Fibroblast of skin of left quadriceps (primary cell): ENCODE data around the gene CDHR3.
"Not testable (repeated sequence)": the region's sequence is repeated elsewhere in the genome, so short reads cannot be mapped to it uniquely, and the experiment has no call there.

ENCODE experiments used
- DNase-seq, 2 experiments: peaks; one replicate each; pipeline ENCODE4 v3.0.0-alpha.2; 2013; ENCODE audit warnings: low read depth in 2 of 2

The CDHR3 gene

DNA sequence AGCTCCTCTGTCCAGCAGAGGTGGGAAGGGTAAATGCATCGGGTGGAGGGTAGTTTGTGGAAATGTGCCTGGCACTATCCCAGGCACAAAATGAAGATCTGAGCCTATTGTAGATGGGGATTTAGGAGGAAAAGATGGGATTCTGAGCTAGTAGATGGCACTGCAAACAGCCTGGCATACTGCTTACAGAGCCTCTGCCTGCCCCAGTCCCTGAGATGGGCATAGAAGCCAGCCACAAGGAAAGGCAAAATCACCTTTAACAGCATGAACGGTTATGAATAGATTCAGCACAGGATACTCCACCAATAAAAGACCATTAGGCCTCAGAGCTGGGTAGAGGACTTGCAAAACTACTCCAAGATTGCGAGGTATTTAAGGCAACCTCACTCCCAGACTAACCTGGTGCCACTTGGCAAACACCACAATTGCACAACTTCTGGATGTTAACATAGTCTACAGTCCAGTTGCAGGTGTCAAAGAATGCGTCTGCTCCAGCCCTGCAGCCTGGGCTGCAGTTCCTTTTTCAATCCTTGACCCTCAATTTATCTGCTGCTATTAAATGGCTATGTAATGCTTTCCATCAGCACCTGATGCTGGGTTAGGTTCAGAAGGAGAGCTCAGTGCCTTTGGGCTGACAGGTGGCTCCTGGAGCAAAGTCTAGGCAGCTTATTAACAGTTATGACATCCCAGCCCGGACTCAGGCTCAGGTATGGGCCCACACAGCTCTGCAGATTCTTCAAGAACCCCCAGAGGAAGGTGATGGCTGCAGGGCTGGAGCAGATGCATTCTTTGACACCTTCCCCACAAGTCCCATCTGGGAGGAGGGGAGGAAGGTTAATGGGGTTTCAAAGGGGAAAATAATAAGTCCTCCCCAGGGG, 34.0 kb downstream of the CDHR3 start:
- no peak for DNase-seq

DNA sequence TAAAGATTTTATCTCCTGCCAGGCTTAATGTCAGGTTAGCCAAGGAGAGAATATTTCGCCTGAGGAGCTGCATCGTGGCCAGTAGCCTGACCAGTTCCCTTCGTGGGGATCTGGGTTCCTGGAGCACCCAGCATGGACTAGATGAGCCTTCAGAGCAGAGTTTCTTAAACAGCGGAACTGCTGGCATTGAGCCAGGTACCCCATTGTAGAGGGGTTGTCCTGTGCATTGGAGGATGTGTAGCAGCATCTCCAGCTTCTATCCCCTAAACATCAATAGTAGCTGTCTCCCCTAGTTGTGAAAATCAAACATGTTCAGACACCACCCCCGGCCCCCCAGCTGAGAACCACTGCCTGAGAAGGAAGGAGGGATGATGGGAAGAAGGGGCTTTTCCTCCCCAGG, 36.2 kb downstream of the CDHR3 start:
- DNase-seq, result no peak

DNA sequence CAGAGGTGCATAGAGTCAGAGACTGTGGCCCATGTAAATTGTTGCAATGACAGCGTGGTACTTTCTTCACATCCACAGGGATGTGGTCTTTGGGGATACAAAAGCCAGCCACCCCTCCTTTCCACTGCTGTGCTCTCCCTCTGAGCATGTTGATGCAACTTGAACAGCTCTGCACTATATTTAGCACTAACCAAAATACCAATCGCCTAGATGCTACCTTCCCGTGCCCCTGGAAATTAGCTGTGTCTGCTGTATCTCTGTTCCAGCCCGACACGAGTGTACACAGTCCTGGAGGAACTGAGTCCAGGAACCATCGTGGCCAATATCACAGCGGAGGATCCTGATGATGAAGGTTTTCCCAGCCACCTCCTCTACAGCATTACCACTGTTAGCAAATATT, 38.1 kb downstream of the CDHR3 start:
- no peak for DNase-seq

DNA sequence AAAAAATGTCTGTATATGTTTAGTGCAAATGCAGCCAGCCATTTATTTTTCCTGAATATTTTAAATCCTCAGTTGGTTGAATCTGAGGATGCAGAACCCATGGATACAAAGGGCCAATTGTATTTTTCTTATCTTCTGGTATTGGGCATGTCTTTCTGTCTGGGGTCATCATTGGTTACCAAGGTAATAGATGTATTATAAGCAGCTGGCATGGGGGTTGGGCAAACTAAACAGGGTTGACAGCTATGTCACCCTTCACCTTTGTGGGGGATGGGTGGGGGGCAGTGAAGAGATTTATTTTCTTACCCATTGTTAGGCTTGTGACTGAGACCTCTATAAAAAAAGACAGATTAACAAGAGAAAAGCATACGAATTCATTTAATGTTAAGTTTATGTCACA, 38.8 kb downstream of the CDHR3 start:
- no peak for DNase-seq

DNA sequence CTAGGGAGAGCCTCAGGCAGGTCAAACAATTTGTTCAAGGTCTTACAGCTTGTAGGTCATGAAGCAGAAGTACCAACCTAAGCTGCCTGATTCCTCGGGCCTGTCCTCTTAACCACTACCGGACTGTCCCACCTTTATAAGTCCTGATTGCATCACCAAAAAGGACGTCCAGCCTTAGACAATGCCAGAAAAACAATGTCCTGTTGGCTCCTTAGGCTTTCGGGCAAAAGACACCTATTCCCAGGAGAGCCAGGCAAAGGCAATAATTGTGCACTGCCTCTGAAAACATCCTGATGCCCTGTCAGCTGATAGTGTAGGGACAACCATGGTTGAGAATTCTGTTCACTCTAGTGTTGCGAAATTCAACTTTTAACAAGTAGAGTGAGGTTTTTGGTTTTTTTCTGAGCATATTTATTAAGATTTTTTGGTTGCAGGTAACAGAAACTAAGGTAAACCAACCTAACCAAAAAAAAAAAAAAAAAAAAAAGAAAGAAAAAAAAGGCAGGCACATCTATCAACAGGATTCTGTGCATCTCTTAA, 40.5 kb downstream of the CDHR3 start:
- no peak for DNase-seq

DNA sequence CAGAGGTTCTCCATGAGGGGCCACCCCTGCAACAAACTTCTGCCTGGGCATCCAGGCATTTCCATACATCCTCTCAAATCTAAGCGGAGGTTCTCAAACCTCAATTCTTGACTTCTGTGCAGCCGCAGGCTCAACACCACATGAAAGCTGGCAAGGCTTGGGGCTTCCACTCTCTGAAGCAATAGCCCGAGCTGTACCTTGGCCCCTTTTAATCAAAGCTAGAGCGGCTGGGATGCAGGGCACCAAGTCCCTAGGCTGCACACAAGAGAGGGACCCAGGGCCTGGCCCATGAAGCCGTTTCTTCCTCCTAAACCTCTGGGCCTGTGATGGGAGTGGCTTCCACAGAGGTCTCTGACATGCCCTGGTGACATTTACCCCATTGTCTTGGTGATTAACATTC, 43.8 kb downstream of the CDHR3 start:
- no peak for DNase-seq

DNA sequence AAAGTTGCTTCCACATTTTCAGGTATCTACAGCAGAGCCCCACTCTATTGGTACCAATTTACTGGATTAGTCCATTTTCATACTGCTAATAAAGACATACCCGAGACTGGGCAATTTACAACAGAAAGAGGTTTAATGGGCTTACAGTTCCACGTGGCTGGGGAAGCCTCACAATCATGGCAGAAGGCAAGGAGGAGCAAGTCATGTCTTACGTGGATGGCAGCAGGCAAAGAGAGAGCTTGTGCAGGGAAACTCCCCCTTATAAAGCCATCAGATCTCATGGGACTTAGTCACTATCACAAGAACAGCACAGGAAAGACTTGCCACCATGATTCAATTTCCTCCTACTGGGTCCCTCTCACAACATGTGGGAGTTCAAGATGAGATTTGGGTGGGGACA, 44.7 kb downstream of the CDHR3 start:
- not testable (repeated sequence) for DNase-seq

DNA sequence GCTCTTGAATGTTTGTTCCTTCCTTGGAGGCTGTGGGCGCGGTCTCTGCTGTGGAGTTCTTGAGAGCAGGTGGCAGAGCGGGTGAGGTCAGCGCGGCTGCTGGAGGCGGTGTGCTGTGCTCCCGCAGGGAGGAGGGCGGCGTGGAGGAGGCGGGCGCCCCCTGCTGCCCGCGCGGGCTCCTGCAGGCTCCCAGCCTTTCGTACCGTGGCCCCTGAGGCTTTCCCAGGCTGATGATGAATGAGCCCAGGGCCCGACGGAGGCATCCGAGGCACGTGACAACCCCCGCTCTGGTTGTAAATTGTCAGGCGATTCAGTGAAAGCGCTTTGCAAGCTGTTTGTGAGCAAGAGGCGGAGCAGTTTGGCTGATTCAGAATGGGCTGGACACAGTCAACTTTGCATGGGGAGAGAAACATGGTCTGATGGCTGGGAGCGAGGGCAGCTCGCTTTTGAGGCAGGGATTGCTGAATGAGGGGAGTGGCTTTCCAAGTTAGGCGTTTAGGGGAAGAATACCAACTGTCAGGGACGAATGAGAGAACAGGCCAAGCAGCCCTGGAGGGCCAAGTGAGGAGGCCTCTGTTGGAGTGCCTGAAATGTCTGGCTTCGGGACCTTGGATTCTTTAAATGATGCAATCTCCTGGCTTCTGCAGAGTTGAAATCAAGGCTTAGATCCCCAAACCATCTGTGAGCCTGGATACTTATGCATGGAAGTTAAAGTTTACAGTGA, 46.6 kb downstream of the CDHR3 start:
- peak; percentile 98 for DNase-seq

DNA sequence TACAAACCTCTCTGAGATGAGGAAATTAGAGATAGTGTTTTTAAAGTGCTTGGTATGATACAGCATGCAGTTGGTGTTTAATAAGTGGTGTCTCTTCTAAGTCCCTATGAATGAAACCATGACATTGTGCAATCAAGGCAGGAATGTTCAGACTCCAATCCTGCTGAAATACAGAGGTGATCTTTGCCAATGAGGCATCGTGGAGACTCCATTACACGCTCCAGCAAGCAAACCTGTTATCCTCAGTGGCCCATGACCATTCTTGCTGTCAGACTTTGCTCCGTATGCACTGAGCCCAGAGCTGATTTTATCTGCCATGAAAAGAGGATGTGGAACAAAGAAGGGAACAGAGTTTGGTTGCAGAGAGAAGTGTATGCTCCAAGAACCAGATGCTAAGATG, 47.3 kb downstream of the CDHR3 start:
- DNase-seq, result no peak

DNA sequence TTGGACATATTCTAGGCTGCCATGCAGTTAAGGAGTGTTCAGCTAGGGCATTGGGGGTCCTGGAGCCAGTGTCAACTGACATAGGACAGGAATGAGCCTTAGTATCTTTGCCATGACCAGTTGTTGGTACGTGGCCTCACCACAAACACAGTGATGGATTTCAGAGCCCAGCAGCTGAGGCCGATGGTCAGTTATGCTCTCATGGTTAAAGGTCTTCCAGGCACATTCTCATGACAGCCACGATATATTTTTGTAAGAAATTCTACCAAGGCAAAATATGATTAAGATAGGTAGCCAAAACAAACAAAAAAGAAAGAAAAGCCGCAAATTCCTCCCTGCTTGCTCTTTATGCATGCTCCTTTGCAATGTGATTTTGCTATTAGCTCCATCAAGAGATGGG, 47.8 kb downstream of the CDHR3 start:
- DNase-seq, result no peak

DNA sequence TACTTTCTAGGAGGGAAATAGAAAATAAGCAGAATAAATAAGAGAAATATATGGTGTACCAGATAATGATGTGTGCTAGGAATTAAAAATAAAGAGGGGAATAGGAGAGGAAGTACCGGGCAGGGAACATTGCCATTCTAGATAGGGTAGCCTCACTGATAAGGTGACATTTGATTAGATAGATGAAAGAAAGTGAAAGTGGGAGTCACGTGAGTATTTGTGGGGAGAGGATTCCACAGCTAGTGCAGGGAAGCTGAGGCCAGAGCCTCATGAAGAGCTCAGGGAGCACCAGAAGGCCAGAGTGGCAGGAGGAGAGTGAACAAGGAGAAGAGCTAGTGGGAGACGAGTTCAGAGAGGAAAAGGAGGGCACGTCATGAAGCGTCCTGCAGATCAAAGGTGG, 49.1 kb downstream of the CDHR3 start:
- no peak for DNase-seq

DNA sequence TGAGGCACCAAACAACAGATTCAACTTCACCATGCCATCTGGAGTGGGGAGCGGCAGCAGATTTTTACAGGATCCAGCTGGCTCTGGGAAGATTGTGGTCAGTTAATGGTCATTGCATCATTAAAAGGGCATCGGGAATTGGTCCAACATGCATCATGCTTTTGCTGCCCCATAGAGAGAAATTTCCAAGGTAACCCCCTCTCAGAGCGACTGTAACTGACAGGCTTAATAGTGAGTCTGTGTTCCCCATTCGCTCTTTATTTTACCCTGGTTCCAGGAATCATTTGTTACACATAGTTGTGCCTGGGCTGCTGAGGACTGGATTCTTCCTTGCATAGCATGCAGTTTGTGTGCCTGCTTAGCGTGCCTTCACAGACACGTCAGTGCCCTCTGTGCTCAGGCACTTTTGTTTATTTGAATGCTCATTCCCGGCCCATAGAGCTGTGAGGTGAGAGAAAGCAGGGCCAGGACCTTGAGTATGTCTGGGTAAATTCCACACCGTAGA, 49.9 kb downstream of the CDHR3 start:
- no peak for DNase-seq

DNA sequence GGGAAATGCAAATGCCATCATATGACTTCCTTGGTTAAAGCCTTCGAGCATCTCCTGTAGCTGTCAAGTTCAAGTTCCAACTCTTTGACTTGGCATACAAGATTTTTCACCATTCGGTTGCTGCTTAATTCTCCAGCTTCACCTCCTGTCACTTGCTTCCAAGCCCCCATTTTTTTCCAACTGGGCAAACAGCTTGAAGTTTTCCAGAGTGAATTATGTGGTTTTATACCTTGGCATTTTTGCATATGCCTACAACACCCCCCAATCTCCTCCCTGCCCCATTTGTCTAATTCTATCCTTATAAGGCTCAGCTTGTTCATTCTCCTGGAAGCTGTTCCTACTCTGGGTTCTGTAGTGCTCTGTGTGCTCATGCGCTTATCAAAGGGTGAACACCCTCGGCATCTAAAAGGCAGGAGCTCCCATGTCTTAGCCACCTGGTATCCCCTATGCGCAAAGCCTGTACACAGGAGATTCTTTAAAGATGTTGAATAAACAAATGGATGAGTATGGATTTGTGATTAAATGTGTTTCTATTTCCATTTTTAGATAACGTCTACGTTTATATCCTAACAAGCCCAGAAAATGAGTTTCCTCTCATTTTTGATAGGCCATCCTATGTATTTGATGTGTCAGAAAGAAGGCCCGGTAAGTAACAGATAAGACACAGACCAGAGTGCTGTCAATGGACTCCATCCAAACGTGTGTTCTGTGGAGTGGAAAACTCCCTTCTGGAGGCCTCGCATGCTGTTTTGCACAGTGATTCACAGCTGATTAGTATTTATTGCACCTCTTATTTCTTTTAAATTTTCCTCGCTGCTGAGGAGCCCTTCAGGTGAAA, 52.5 kb downstream of the CDHR3 start:
- no peak for DNase-seq

DNA sequence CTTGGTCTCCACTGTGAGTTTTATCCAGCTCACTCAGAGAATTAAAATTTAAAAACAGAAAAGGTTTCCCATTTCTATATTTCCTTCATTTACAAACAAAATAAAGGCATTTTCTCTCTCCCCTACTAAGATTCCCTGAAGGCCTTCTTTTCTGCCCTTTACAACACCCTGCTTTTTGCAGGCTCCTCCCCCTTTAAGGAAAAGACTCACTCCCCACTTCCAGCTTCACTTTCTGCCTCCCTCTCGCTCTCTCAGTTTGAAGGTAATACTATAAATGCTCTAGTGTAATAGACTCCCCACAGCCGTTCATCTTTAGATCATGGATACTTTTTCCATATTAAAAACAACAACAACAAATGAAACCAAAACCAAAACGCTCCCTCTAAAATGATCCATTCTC, 53.3 kb downstream of the CDHR3 start:
- no peak for DNase-seq

DNA sequence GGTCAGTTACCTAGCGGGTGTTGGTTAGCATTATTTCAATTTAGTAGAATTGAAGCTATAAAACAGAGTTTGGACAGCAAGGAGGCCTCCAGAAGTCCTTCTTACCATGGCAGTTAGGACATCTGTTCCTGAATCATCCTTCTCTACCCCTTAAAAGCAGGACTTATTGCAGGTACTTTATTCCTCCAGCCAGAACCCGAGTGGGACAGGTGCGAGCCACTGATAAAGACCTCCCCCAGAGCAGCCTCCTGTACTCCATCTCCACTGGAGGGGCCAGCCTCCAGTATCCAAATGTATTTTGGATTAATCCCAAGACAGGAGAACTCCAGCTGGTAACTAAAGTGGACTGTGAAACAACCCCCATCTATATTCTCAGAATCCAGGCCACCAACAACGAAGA, 54.6 kb downstream of the CDHR3 start:
- no peak for DNase-seq

DNA sequence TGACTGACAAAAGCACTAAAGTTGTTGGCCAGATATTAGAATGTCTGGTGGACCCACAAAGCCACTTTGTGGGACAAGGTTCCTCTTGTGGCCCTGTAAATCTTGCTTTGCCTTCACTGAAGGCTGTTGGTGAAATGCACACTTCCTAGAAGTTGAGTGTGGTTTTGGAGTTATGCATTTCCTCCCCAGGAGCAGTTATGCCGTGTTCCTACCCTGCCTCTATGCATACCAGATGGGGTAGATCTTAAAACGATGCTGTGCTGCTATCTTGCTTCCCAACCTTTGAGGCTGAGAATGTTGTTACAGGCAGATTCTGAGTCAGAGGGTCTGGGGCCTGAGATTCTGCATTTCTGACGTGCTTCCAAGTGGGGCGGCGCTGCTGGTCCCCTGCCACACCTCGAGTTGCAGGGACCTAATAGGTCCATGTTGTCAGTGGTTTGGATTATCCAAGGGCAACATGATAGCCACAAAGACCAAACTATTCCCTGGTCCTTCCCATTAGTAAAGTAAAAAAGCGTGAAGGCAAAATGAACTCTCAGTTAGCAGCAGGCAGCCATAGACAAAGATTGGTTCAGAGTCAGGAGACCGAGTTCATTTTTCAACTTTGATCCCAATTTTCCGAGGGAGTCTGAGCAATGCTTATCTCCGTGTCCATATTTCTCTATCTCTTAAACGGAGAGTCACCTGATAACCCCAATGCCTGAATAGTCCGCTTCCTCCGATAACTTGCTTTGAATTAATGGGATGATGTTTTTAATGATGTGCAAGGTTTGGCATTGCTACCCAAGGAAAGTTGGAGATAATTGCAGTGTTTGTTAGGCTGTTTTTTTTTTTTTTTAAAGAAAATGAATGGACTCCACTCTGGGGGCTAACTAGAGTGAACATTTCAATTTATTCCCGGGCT, 55.8 kb downstream of the CDHR3 start:
- peak; percentile 31 to 40 for DNase-seq

DNA sequence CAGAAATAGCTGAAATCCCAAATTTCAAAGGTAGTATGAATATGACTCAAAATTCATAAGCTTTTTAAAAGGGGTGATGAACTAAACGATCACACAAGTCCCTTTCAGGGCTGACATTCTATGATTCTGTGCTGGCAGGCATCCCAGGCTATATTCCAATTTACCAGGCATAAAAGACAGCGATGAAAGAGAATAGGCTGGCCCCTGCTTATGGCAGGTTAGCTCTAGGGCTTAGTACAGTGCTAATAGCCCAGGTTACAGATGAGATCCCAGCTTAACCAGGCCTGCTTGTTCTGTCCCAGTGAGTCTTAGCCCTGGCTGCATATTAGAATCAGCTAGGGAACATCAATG, 56.4 kb downstream of the CDHR3 start:
- no peak for DNase-seq

DNA sequence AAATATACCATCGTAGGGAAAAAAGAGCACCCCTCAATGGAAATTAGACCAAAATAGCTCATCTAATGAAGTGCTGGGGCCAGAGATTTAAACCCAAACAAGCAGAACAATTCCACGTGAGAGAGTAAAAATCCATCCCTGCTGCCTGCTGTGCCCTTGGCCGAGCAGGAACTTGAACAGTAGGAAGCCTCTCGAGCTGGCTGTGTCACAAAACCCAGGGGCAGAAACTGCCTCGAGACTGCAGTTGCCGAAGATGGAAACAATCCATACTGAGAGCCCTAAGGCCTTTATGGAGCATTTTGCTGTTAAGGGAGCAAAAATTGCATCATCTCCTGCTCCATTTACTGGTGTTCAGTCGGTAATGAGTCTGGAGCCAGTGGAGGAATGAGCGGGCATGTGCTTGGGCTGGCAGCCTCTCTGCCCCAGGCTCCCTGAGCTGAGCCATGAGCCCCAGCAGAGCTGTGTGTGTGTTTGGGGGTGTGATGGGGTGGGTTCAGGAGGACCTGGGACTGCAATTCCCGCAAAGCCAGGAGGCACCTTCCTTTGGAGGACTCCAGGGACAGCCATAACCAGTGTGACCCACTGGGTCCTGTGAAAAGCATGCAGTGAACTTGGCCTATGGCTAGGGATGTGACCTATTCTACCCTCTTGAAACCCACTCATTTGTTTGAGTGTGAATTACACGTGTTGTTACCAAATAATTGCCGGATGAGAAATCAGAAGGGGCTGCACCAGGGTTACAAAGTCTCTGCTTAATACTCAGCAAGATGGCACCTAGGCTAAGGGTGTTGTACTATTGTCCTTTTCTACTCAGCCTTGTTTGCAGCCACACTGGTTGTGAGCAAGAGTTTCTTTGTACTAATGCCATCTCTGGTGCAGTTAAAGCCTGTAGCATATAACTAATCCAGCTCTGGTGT, 58.3 kb downstream of the CDHR3 start:
- DNase-seq, result no peak

DNA sequence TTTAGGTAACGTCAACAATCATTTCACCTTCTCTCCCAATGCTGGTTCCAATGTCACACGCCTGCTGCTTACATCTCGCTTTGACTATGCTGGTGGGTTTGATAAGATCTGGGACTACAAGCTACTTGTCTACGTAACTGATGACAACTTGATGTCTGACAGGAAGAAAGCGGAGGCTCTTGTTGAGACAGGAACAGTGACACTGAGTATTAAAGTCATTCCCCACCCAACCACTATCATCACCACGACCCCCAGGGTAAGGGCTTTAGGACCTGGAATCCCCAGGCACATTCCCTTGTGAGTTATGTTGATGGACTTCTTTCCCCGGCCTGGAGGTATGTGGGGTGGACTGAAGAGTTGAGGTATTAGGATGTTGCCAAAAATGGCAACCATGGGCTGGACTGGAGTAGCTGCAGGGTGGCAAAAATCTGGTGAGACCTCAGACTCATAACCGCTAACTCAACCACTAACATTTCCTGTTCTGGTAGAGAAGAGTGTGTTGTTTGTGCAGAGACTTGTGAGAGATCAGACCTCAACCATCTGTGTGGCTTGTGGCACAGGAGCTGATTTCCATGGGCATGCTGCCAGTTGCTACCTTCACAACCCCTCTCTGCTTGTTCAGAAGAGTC, 59.2 kb downstream of the CDHR3 start:
- no peak for DNase-seq
